Tibial nerve (tissue), 4 donors: ENCODE results near the gene FOXF2.
"Not testable (repeated sequence)": the region's sequence is repeated elsewhere in the genome, so short reads cannot be mapped to it uniquely, and the experiment has no call there.

ENCODE experiments used
- EP300 ChIP-seq, 2 donors: sonication (generic); formaldehyde crosslinking; IDR thresholded peaks; one replicate each; pipeline ENCODE4 v1.6.1; 2017; ENCODE audit warnings: antibody characterized with exemption in 2 of 2, mild to moderate bottlenecking in 1 of 2
- POLR2A ChIP-seq, 2 donors: fragments of 450-650 bp; IDR thresholded peaks; one replicate each; pipeline ENCODE4 v1.6.1; 2017; ENCODE audit warnings: antibody characterized with exemption in 2 of 2, mild to moderate bottlenecking in 2 of 2, moderate library complexity in 2 of 2
- TF ChIP-seq, protein P1 (sequence below), 5 experiments: fragments of 200-600 bp in 3 of 5; fragments of 450-650 bp in 2 of 5; sonication (generic) in 3 of 5; IDR thresholded peaks; one replicate each; pipeline ENCODE4 v1.5.1; 2016 to 2019; ENCODE audit warnings: antibody characterized with exemption in 5 of 5, mild to moderate bottlenecking in 3 of 5, moderate library complexity in 2 of 5

DNA sequence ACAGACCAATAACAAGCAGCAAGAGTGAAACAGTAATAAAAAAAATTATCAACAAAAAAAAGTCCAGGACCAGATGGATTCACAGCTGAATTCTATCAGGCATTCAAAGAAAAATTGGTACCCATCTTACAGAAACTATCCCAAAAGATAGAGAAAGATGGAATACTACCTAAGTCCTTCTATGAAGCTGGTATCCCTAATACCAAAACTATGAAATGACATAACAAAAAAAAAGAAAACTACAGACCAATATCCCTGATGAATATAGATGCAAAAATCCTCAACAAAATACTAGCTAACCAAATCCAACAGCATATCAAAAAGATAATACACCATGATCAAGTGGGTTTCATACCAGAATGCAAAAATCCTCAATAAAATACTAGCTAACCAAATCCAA, 34.3 kb upstream of the FOXF2 start:
- TF ChIP-seq POLR2A, EP300 (IDR thresholded peaks at IDR 0.05): not testable (repeated sequence)
- TF ChIP-seq, protein P1, sequence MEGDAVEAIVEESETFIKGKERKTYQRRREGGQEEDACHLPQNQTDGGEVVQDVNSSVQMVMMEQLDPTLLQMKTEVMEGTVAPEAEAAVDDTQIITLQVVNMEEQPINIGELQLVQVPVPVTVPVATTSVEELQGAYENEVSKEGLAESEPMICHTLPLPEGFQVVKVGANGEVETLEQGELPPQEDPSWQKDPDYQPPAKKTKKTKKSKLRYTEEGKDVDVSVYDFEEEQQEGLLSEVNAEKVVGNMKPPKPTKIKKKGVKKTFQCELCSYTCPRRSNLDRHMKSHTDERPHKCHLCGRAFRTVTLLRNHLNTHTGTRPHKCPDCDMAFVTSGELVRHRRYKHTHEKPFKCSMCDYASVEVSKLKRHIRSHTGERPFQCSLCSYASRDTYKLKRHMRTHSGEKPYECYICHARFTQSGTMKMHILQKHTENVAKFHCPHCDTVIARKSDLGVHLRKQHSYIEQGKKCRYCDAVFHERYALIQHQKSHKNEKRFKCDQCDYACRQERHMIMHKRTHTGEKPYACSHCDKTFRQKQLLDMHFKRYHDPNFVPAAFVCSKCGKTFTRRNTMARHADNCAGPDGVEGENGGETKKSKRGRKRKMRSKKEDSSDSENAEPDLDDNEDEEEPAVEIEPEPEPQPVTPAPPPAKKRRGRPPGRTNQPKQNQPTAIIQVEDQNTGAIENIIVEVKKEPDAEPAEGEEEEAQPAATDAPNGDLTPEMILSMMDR (IDR thresholded peaks at IDR 0.05) = not testable (repeated sequence)
